ENCODE data around the gene TBC1D5. TPM values are rescaled to one million over a fixed set of nuclear protein-coding genes. Genes with fewer than 3 reads are reported as not detected.

Gene TBC1D5
- total RNA-seq, 2 donors from 2014 or later = 68.8 to 77.7 TPM

DNA sequence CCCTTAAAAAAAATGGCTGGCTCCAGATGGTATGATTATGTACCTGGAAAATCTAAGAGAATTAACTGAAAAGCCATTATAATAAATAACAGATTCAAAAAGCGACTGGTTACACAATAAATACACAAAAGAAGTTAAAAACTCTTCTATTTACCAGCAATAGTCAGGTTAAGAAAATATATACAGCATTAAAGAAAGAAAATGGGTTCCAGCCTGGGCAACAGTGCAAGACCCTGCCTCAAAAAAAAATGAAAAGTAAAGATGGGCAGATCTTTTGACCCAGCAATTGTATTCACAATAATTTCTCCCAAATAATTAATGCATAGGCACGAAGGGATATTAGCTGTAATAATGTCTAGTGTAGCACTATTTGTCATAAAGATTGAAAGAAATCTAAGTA is 8.7 kb downstream of the TBC1D5 start:
- Mint-ChIP-seq H3K4me1 (peaks cover 16% of the 10 kb centered on the region), H3K27me3 (ENCODE audit: insufficient read depth) (no peaks in the 10 kb centered on the region), H3K4me3 (no peak overlapping the region), H3K36me3 (ENCODE audit: low read depth) (peaks cover 36% of the 10 kb centered on the region), H3K9me3 (peaks cover 2% of the 10 kb centered on the region), H3K27ac (no peak overlapping the region)
- no peak overlapping the region for H3K9ac ChIP-seq (ENCODE audit: extremely low read depth, low read length, poor library complexity, severe bottlenecking)
- H3K27me3 ChIP-seq (ENCODE audit: control insufficient read depth, insufficient read depth, low read length, poor library complexity, severe bottlenecking) = no peaks in the 10 kb centered on the region
- no peak overlapping the region for H3K27ac ChIP-seq (ENCODE audit: low read depth, low read length)
- TF ChIP-seq CTCF (conservative IDR thresholded peaks at IDR 0.05) = no peak
- no peaks in the 10 kb centered on the region for H3K9me3 ChIP-seq (ENCODE audit: control insufficient read depth, low read length)
- peaks cover 13% of the 10 kb centered on the region for H3K36me3 ChIP-seq (ENCODE audit: control insufficient read depth, insufficient read depth, low read length)
- DNase-seq = no peak
- no peak overlapping the region for H3K4me3 ChIP-seq (ENCODE audit: low read length)
- peaks cover 5% of the 10 kb centered on the region for H3K4me1 ChIP-seq (ENCODE audit: control insufficient read depth, insufficient read depth, low read length)
- 100% methylated on average over 2 of the region's 2 CpGs; no CpG with 5 or more reads in 1 of the 2 experiments for WGBS, 2 experiments (ENCODE audit: insufficient coverage in 1 of 2, insufficient read length in 1 of 2)

GRCh38 chr3:17733215-17733614 is 9.2 kb downstream of the TBC1D5 start:
- Mint-ChIP-seq H3K4me3 (no peak overlapping the region), H3K4me1 (peaks cover 15% of the 10 kb centered on the region), H3K36me3 (ENCODE audit: low read depth) (peaks cover 38% of the 10 kb centered on the region), H3K9me3 (peaks cover 2% of the 10 kb centered on the region), H3K27me3 (ENCODE audit: insufficient read depth) (no peaks in the 10 kb centered on the region), H3K27ac (no peak overlapping the region)
- Histone ChIP-seq H3K27ac (ENCODE audit: low read depth, low read length) (no peak overlapping the region), H3K4me3 (ENCODE audit: low read length) (no peak overlapping the region), H3K4me1 (ENCODE audit: control insufficient read depth, insufficient read depth, low read length) (peaks cover 5% of the 10 kb centered on the region), H3K27me3 (ENCODE audit: control insufficient read depth, insufficient read depth, low read length, poor library complexity, severe bottlenecking) (no peaks in the 10 kb centered on the region), H3K9me3 (ENCODE audit: control insufficient read depth, low read length) (no peaks in the 10 kb centered on the region), H3K9ac (ENCODE audit: extremely low read depth, low read length, poor library complexity, severe bottlenecking) (no peak overlapping the region), H3K36me3 (ENCODE audit: control insufficient read depth, insufficient read depth, low read length) (peaks cover 17% of the 10 kb centered on the region)
- TF ChIP-seq CTCF (conservative IDR thresholded peaks at IDR 0.05) = no peak
- DNase-seq = no peak
- 93 to 95% methylated on average over 2 to 3 of the region's 3 CpGs for WGBS, 2 experiments (ENCODE audit: insufficient coverage in 1 of 2, insufficient read length in 1 of 2)

- H3K4me3 ChIP-seq (ENCODE audit: low read length) = no peak overlapping the region
- Mint-ChIP-seq H3K27me3 (ENCODE audit: insufficient read depth) (no peaks in the 10 kb centered on the region), H3K36me3 (ENCODE audit: low read depth) (peaks cover 58% of the 10 kb centered on the region), H3K9me3 (peaks cover 16% of the 10 kb centered on the region), H3K4me1 (peaks cover 4% of the 10 kb centered on the region), H3K27ac (no peak overlapping the region), H3K4me3 (no peak overlapping the region)
- DNase-seq = no peak
- no peak for TF ChIP-seq CTCF (conservative IDR thresholded peaks at IDR 0.05)
- peaks cover 34% of the 10 kb centered on the region for H3K36me3 ChIP-seq (ENCODE audit: control insufficient read depth, insufficient read depth, low read length)
- H3K4me1 ChIP-seq (ENCODE audit: control insufficient read depth, insufficient read depth, low read length) = peaks cover 5% of the 10 kb centered on the region
- WGBS, 2 experiments (ENCODE audit: insufficient coverage in 1 of 2, insufficient read length in 1 of 2) = 78% methylated on average over 4 of the region's 4 CpGs; no CpG with 5 or more reads in 1 of the 2 experiments
- no peak overlapping the region for H3K9ac ChIP-seq (ENCODE audit: extremely low read depth, low read length, poor library complexity, severe bottlenecking)
- no peaks in the 10 kb centered on the region for H3K27me3 ChIP-seq (ENCODE audit: control insufficient read depth, insufficient read depth, low read length, poor library complexity, severe bottlenecking)
- peaks cover 15% of the 10 kb centered on the region for H3K9me3 ChIP-seq (ENCODE audit: control insufficient read depth, low read length)
- no peak overlapping the region for H3K27ac ChIP-seq (ENCODE audit: low read depth, low read length)
Observed at GRCh38 chr3:17730318-17730967, 12.0 kb downstream of the TBC1D5 start.
